A549 (cell line): ENCODE data around the gene ABCB6.

Experiments
- HMGXB4 ChIP-seq: fragments of 250-450 bp; sonication (Bioruptor Pico); IDR thresholded peaks from 2 replicates; pipeline ENCODE4 v1.5.0; 2021; ENCODE audit warnings: mild to moderate bottlenecking, moderate library complexity, borderline replicate concordance
- PHF8 ChIP-seq: fragments of 200-600 bp; sonication (generic); IDR thresholded peaks from 2 replicates; pipeline ENCODE4 v1.6.1; 2016; ENCODE audit warnings: low read depth, mild to moderate bottlenecking, antibody characterized with exemption, moderate library complexity, borderline replicate concordance

- TF ChIP-seq HMGXB4 (CRISPR knock-in tag) (no peak), PHF8 (no peak)
Observed at GRCh38 chr2:219199470-219200211, 19.1 kb downstream of the ABCB6 start.
